IPS-18a (cell line): ENCODE results near the gene CMPK1.

Experiments
- H3K27ac ChIP-seq: one replicate; pipeline ENCODE4 v1.5.1; 2013; ENCODE audit warnings: low read length
- H3K27me3 ChIP-seq: one replicate; pipeline ENCODE4 v1.6.1; 2013; ENCODE audit warnings: mild to moderate bottlenecking, low read length; ENCODE audit not compliant: control insufficient read depth, insufficient read depth
- H3K36me3 ChIP-seq: one replicate; pipeline ENCODE4 v1.6.1; 2013; ENCODE audit warnings: low read depth, low read length; ENCODE audit not compliant: control insufficient read depth
- H3K4me1 ChIP-seq: one replicate; pipeline ENCODE4 v1.6.1; 2013; ENCODE audit warnings: low read depth, low read length; ENCODE audit not compliant: control insufficient read depth
- H3K4me3 ChIP-seq: one replicate; pipeline ENCODE4 v1.5.1; 2013; ENCODE audit warnings: low read length
- H3K9ac ChIP-seq: one replicate; pipeline ENCODE4 v1.6.1; 2013; ENCODE audit warnings: mild to moderate bottlenecking, low read length, moderate library complexity
- H3K9me3 ChIP-seq: one replicate; pipeline ENCODE4 v1.6.1; 2013; ENCODE audit warnings: low read depth, low read length; ENCODE audit not compliant: control insufficient read depth

Gene CMPK1

GRCh38 chr1:47401761-47402160, 68.2 kb downstream of the CMPK1 start:
- H3K27ac ChIP-seq, result no peak overlapping the region
- no peaks in the 10 kb centered on the region for H3K36me3 ChIP-seq
- H3K9me3 ChIP-seq, result no peaks in the 10 kb centered on the region
- H3K4me1 ChIP-seq, result no peaks in the 10 kb centered on the region
- H3K9ac ChIP-seq, result no peak overlapping the region
- no peak overlapping the region for H3K4me3 ChIP-seq
- H3K27me3 ChIP-seq, result peaks cover 9% of the 10 kb centered on the region

- H3K9ac ChIP-seq, result no peak overlapping the region
- H3K27me3 ChIP-seq, result peaks cover 9% of the 10 kb centered on the region
- no peaks in the 10 kb centered on the region for H3K36me3 ChIP-seq
- no peak overlapping the region for H3K4me3 ChIP-seq
- H3K4me1 ChIP-seq, result no peaks in the 10 kb centered on the region
- H3K27ac ChIP-seq, result no peak overlapping the region
- no peaks in the 10 kb centered on the region for H3K9me3 ChIP-seq
Observed at GRCh38 chr1:47402591-47402990, 69.0 kb downstream of the CMPK1 start.

GRCh38 chr1:47403321-47403910, 69.8 kb downstream of the CMPK1 start:
- peaks cover 9% of the 10 kb centered on the region for H3K27me3 ChIP-seq
- no peaks in the 10 kb centered on the region for H3K36me3 ChIP-seq
- H3K9me3 ChIP-seq, result no peaks in the 10 kb centered on the region
- H3K4me1 ChIP-seq, result no peaks in the 10 kb centered on the region
- H3K4me3 ChIP-seq, result no peak overlapping the region
- no peak overlapping the region for H3K27ac ChIP-seq
- no peak overlapping the region for H3K9ac ChIP-seq

- Histone ChIP-seq H3K9ac (no peak overlapping the region), H3K4me3 (no peak overlapping the region), H3K36me3 (no peaks in the 10 kb centered on the region), H3K9me3 (no peaks in the 10 kb centered on the region), H3K4me1 (no peaks in the 10 kb centered on the region), H3K27me3 (peaks cover 9% of the 10 kb centered on the region), H3K27ac (no peak overlapping the region)
Observed at GRCh38 chr1:47405697-47406096, 72.1 kb downstream of the CMPK1 start.

GRCh38 chr1:47406966-47407365, 73.4 kb downstream of the CMPK1 start:
- no peaks in the 10 kb centered on the region for H3K36me3 ChIP-seq
- no peaks in the 10 kb centered on the region for H3K9me3 ChIP-seq
- H3K4me1 ChIP-seq, result no peaks in the 10 kb centered on the region

GRCh38 chr1:47407481-47407880, 73.9 kb downstream of the CMPK1 start:
- no peaks in the 10 kb centered on the region for H3K4me1 ChIP-seq
- H3K27ac ChIP-seq, result no peak overlapping the region
- no peaks in the 10 kb centered on the region for H3K27me3 ChIP-seq
- H3K4me3 ChIP-seq, result no peak overlapping the region
- no peak overlapping the region for H3K9ac ChIP-seq
- H3K9me3 ChIP-seq, result no peaks in the 10 kb centered on the region
- no peaks in the 10 kb centered on the region for H3K36me3 ChIP-seq

More at GRCh38 chr1:47406966-47407365, 73.4 kb downstream of the CMPK1 start:
- Histone ChIP-seq H3K4me3 (no peak overlapping the region), H3K27ac (no peak overlapping the region), H3K27me3 (no peaks in the 10 kb centered on the region), H3K9ac (no peak overlapping the region)

GRCh38 chr1:47409311-47410067, 75.9 kb downstream of the CMPK1 start:
- Histone ChIP-seq H3K4me3 (no peak overlapping the region), H3K27ac (no peak overlapping the region), H3K4me1 (no peaks in the 10 kb centered on the region), H3K9me3 (no peaks in the 10 kb centered on the region), H3K36me3 (no peaks in the 10 kb centered on the region), H3K27me3 (peaks cover 17% of the 10 kb centered on the region), H3K9ac (no peak overlapping the region)

GRCh38 chr1:47410068-47410455, 76.5 kb downstream of the CMPK1 start:
- H3K4me1 ChIP-seq, result no peaks in the 10 kb centered on the region
- no peaks in the 10 kb centered on the region for H3K9me3 ChIP-seq
- no peak overlapping the region for H3K4me3 ChIP-seq
- no peak overlapping the region for H3K27ac ChIP-seq
- H3K36me3 ChIP-seq, result no peaks in the 10 kb centered on the region
- H3K27me3 ChIP-seq, result peaks cover 23% of the 10 kb centered on the region
- H3K9ac ChIP-seq, result no peak overlapping the region

GRCh38 chr1:47411436-47411835, 77.8 kb downstream of the CMPK1 start:
- no peaks in the 10 kb centered on the region for H3K36me3 ChIP-seq
- H3K27me3 ChIP-seq, result peaks cover 36% of the 10 kb centered on the region
- no peak overlapping the region for H3K27ac ChIP-seq
- H3K4me1 ChIP-seq, result no peaks in the 10 kb centered on the region
- no peak overlapping the region for H3K4me3 ChIP-seq
- no peaks in the 10 kb centered on the region for H3K9me3 ChIP-seq
- no peak overlapping the region for H3K9ac ChIP-seq

GRCh38 chr1:47412437-47412836, 78.8 kb downstream of the CMPK1 start:
- peaks cover 46% of the 10 kb centered on the region for H3K27me3 ChIP-seq
- no peak overlapping the region for H3K27ac ChIP-seq
- no peak overlapping the region for H3K9ac ChIP-seq
- H3K9me3 ChIP-seq, result no peaks in the 10 kb centered on the region
- H3K36me3 ChIP-seq, result no peaks in the 10 kb centered on the region
- no peak overlapping the region for H3K4me3 ChIP-seq
- H3K4me1 ChIP-seq, result no peaks in the 10 kb centered on the region

- H3K4me3 ChIP-seq, result peak within 1 kb of the TSS; percentile 22
- H3K4me1 ChIP-seq, result no peaks in the 10 kb centered on the region
- H3K9ac ChIP-seq, result no peak within 1 kb of the TSS
- no peaks in the 10 kb centered on the region for H3K9me3 ChIP-seq
- H3K27me3 ChIP-seq, result peaks cover 80% of the 10 kb centered on the region
- no peak within 1 kb of the TSS for H3K27ac ChIP-seq
- no peaks in the 10 kb centered on the region for H3K36me3 ChIP-seq
Observed at GRCh38 chr1:47415728-47416318, 82.2 kb downstream of the CMPK1 start, which contains the start of gene FOXE3. TSS of gene FOXE3 (plus strand) at chr1:47416285. CDS start at chr1:47416316, 31 bp downstream.
